CD4-positive, alpha-beta T cell treated with Interferon alpha-2 for 1 hour (primary cell): ENCODE results near the gene MYO1B.

ENCODE experiments used
- DNase-seq, 2 donors: peaks; one replicate each; pipeline ENCODE4 v3.0.0-alpha.2; 2020 to 2022

Gene MYO1B

GRCh38 chr2:191327484-191327883 lies 82.3 kb downstream of the MYO1B start:
- no peak for DNase-seq

GRCh38 chr2:191328150-191328809 lies 83.1 kb downstream of the MYO1B start:
- no peak for DNase-seq

- DNase-seq = no peak
Observed at GRCh38 chr2:191329841-191330240, 84.6 kb downstream of the MYO1B start.

GRCh38 chr2:191333911-191334357 lies 88.7 kb downstream of the MYO1B start:
- no peak for DNase-seq

GRCh38 chr2:191335875-191336464 lies 90.8 kb downstream of the MYO1B start:
- DNase-seq = no peak

- DNase-seq = no peak
Observed at GRCh38 chr2:191341436-191341835, 96.2 kb downstream of the MYO1B start.

- no peak for DNase-seq
Observed at GRCh38 chr2:191343796-191344338, 98.7 kb downstream of the MYO1B start.

GRCh38 chr2:191345788-191346187 lies 100.6 kb downstream of the MYO1B start:
- no peak for DNase-seq

GRCh38 chr2:191347154-191347553 lies 102.0 kb downstream of the MYO1B start:
- DNase-seq = no peak

- no peak for DNase-seq
Observed at GRCh38 chr2:191347881-191348280, 102.7 kb downstream of the MYO1B start.

GRCh38 chr2:191349990-191350389 lies 104.8 kb downstream of the MYO1B start:
- no peak for DNase-seq

- DNase-seq = no peak
Observed at GRCh38 chr2:191350826-191351225, 105.6 kb downstream of the MYO1B start.

GRCh38 chr2:191351298-191351697 lies 106.1 kb downstream of the MYO1B start:
- no peak for DNase-seq

GRCh38 chr2:191351921-191352320 lies 106.7 kb downstream of the MYO1B start:
- DNase-seq = no peak

GRCh38 chr2:191352536-191352935 lies 107.3 kb downstream of the MYO1B start:
- DNase-seq = no peak

- DNase-seq = peak in 1 of 2 donors; percentile 6
Observed at GRCh38 chr2:191355170-191355758, 110.1 kb downstream of the MYO1B start.

GRCh38 chr2:191357678-191358077 lies 112.5 kb downstream of the MYO1B start:
- no peak for DNase-seq

GRCh38 chr2:191358325-191359025 lies 113.3 kb downstream of the MYO1B start:
- DNase-seq = no peak

- no peak for DNase-seq
Observed at GRCh38 chr2:191359133-191359532, 113.9 kb downstream of the MYO1B start.

GRCh38 chr2:191360918-191361317 lies 115.7 kb downstream of the MYO1B start:
- DNase-seq = no peak

GRCh38 chr2:191362841-191363240 lies 117.6 kb downstream of the MYO1B start:
- no peak for DNase-seq

GRCh38 chr2:191363267-191363666 lies 118.1 kb downstream of the MYO1B start:
- no peak for DNase-seq

GRCh38 chr2:191365089-191365488 lies 119.9 kb downstream of the MYO1B start:
- no peak for DNase-seq
